HEK293T (cell line): ENCODE results near the gene SLC25A39.

ENCODE experiments used
- CTCF ChIA-PET: fragments of 350-600 bp; formaldehyde crosslinking; extraction: SDS; loops from one replicate; lab custom pipeline; 2021; ENCODE audit warnings: antibody characterized with exemption, inconsistent platforms; lab: Yijun Ruan, JAX
- POLR2A ChIA-PET: fragments of 350-600 bp; formaldehyde crosslinking; extraction: SDS; loops from one replicate; lab custom pipeline; 2020; ENCODE audit warnings: antibody characterized with exemption, inconsistent platforms; lab: Yijun Ruan, JAX
- DNase-seq: peaks from one replicate; pipeline ENCODE4 v3.0.0; 2012; ENCODE audit warnings: mixed read lengths; ENCODE audit errors: extremely low spot score
- ARNT ChIP-seq: fragments of 450-650 bp; IDR thresholded peaks from 2 replicates; pipeline ENCODE4 v1.6.1; 2017; ENCODE audit warnings: mild to moderate bottlenecking
- BHLHE40 ChIP-seq: fragments of 450-650 bp; IDR thresholded peaks from 2 replicates; pipeline ENCODE4 v1.6.1; 2016; ENCODE audit warnings: mild to moderate bottlenecking, moderate library complexity, borderline replicate concordance
- CTBP1 ChIP-seq: fragments of 450-650 bp; IDR thresholded peaks from 2 replicates; pipeline ENCODE4 v1.6.1; 2016; ENCODE audit warnings: borderline replicate concordance
- ELF4 ChIP-seq: fragments of 450-650 bp; IDR thresholded peaks from 2 replicates; pipeline ENCODE4 v1.6.1; 2017; ENCODE audit warnings: antibody characterized with exemption
- FOXA1 ChIP-seq: fragments of 450-650 bp; IDR thresholded peaks from 2 replicates; pipeline ENCODE4 v1.6.1; 2016; ENCODE audit warnings: mild to moderate bottlenecking
- FOXK2 ChIP-seq: fragments of 450-650 bp; IDR thresholded peaks from 2 replicates; pipeline ENCODE4 v1.6.1; 2016; ENCODE audit warnings: mild to moderate bottlenecking
- FOXM1 ChIP-seq: fragments of 450-650 bp; IDR thresholded peaks from 2 replicates; pipeline ENCODE4 v1.6.1; 2017; ENCODE audit warnings: mild to moderate bottlenecking, borderline replicate concordance
- HDGF ChIP-seq: fragments of 450-650 bp; IDR thresholded peaks from 2 replicates; pipeline ENCODE4 v1.6.1; 2017; ENCODE audit warnings: antibody characterized with exemption, borderline replicate concordance
- L3MBTL2 ChIP-seq: fragments of 450-650 bp; conservative IDR thresholded peaks from 2 replicates; pipeline ENCODE4 v1.6.1; 2016; ENCODE audit warnings: mild to moderate bottlenecking
- LEF1 ChIP-seq: fragments of 450-650 bp; IDR thresholded peaks from 2 replicates; pipeline ENCODE4 v1.6.1; 2017; ENCODE audit warnings: mild to moderate bottlenecking, borderline replicate concordance
- NFRKB ChIP-seq: fragments of 450-650 bp; IDR thresholded peaks from 2 replicates; pipeline ENCODE4 v1.6.1; 2016; ENCODE audit warnings: mild to moderate bottlenecking, moderate library complexity
- SP1 ChIP-seq: fragments of 450-650 bp; IDR thresholded peaks from 2 replicates; pipeline ENCODE4 v1.6.1; 2017
- SUZ12 ChIP-seq: fragments of 450-650 bp; IDR thresholded peaks from 2 replicates; pipeline ENCODE4 v1.6.1; 2016; ENCODE audit warnings: mild to moderate bottlenecking
- TARDBP ChIP-seq: fragments of 450-650 bp; IDR thresholded peaks from 2 replicates; pipeline ENCODE4 v1.6.1; 2016
- ZNF384 ChIP-seq: fragments of 450-650 bp; IDR thresholded peaks from 2 replicates; pipeline ENCODE4 v1.6.1; 2016
- TF ChIP-seq, protein P1 (sequence below): fragments of 450-650 bp; IDR thresholded peaks from 2 replicates; pipeline ENCODE4 v1.6.1; 2016

Gene SLC25A39

DNA sequence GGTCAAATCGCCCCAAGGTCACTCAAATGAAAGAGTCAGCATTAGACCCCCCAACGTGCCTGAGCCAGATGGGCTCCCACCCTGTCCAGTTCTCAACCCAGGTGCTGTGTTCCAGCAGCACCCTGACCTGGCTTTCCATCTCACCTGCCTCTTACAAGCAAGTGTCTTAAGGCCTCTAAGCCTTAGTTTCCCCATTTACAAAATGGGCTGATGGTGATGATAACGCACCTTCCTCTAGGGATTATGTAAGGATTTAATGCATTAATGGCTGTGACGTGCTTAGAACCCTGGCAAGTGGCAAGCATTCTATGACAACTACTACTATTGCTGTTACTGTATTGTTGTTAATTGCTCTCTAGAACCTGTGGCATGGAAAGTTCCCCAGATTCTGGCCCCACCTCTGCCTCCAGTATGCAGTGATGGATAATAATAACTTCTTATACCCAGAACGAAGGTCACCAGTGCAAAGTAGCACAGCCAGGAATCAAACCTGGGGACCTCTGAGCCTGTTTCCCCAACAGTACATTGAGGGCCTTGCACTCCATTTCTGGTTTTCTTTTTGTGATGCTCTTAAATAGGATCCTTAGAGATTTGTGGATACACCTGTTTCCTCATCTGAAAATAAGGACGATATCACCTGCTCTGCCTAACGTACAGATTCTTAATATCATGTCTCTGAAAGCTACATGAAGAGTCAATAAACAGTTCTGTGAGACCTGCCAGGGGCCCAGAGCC lies 3.3 kb upstream of the SLC25A39 start:
- ChIA-PET CTCF (interaction anchor here (0.6 to 1.2 kb wide), 3 partner anchors 12 to 117 kb away, joined by 3 to 5 read pairs (median 3); no protein-coding TSS in a partner anchor), POLR2A (interaction anchor here (0.9 to 1.1 kb wide), 3 partner anchors 108 to 195 kb away, joined by 3 to 4 read pairs (median 4); partner anchors contain the start of gene UBTF)
- no peak for TF ChIP-seq SP1
- no peak for TF ChIP-seq NFRKB
- no peak for TF ChIP-seq L3MBTL2
- DNase-seq: no peak

DNA sequence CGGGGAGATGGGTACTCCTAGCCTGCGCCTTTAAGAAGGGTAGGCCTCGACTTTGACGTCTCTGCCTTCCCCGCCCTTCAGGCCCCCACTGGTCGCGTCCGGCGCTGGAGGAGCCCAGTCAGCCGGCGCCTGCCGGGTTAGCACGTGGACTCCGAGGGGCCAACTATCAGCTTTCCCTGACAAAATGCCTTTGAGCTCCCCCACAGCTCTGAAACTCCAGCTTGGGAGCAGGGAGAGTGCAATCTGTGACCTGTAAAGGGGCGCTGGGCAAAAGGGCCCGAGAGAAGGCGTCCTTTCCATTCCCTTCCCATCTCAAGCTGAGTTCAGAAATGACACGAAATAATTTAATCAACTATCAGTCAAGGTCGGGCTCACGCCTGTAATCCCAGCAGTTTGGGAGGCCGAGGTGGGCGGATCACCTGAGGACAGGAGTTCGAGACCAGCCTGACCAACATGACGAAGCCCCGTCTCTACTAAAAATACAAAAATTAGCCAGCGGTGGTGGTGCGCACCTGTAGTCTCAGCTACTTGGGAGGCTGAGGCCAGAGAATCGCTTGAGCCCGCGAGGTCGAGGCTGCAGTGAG lies 2.3 kb upstream of the SLC25A39 start:
- TF ChIP-seq ZNF384 (no peak), L3MBTL2 (peak; percentile 89), HDGF (no peak), SUZ12 (no peak), ELF4 (no peak), BHLHE40 (no peak), FOXA1 (no peak), SP1 (no peak), LEF1 (no peak), CTBP1 (no peak), TARDBP (no peak), FOXK2 (no peak), NFRKB (no peak), FOXM1 (peak; percentile 94), ARNT (no peak)
- TF ChIP-seq, protein P1, sequence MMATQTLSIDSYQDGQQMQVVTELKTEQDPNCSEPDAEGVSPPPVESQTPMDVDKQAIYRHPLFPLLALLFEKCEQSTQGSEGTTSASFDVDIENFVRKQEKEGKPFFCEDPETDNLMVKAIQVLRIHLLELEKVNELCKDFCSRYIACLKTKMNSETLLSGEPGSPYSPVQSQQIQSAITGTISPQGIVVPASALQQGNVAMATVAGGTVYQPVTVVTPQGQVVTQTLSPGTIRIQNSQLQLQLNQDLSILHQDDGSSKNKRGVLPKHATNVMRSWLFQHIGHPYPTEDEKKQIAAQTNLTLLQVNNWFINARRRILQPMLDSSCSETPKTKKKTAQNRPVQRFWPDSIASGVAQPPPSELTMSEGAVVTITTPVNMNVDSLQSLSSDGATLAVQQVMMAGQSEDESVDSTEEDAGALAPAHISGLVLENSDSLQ: no peak
- ChIA-PET POLR2A (interaction anchor here (0.6 to 1.5 kb wide), 11 partner anchors 10 to 203 kb away, joined by 3 to 8 read pairs (median 3); partner anchors contain the start of genes GRN, HDAC5 and TMUB2), CTCF (interaction anchor here (0.6 to 1.2 kb wide), 6 partner anchors 17 to 117 kb away, joined by 3 to 4 read pairs (median 4); partner anchors contain the start of gene GRN)

DNA sequence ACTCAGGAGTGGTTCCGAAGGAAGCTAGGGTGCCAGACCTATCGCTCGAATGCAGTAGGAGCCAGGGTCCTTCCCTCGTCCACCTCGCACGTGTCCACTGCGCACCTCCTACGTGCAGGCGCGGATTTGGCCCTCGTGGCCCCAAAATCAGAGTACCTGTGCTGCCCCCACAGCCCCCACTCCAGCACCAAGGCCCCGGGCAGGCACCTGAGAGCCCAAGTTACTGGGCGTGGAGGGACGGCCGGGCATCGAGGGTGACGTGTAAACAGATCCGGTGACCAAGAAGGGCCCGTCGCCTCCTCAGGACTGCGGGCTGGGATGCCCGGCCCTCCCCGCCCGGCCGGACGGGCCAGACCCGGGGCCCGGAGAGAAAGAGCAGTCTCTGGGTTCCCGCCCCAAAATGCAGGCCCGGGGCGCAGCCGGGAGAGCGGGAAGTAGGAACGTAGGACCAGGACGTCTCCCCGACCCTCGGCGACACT lies 492 bp downstream of the SLC25A39 start:
- no peak for DNase-seq
- ChIA-PET POLR2A (interaction anchor here (1.0 to 2.0 kb wide), 6 partner anchors 23 to 201 kb away, joined by 3 to 11 read pairs (median 4); partner anchors contain the start of genes HDAC5, TMUB2 and UBTF), CTCF (interaction anchor here (1.1 kb wide), 1 partner anchor 39 kb away, joined by 3 read pairs; the partner anchor contains the start of gene FAM171A2)
- TF ChIP-seq ELF4 (no peak), L3MBTL2 (peak; percentile 85)

More for the DNA sequence above, 2.3 kb upstream of the SLC25A39 start:
- peak; percentile 90 for DNase-seq

DNA sequence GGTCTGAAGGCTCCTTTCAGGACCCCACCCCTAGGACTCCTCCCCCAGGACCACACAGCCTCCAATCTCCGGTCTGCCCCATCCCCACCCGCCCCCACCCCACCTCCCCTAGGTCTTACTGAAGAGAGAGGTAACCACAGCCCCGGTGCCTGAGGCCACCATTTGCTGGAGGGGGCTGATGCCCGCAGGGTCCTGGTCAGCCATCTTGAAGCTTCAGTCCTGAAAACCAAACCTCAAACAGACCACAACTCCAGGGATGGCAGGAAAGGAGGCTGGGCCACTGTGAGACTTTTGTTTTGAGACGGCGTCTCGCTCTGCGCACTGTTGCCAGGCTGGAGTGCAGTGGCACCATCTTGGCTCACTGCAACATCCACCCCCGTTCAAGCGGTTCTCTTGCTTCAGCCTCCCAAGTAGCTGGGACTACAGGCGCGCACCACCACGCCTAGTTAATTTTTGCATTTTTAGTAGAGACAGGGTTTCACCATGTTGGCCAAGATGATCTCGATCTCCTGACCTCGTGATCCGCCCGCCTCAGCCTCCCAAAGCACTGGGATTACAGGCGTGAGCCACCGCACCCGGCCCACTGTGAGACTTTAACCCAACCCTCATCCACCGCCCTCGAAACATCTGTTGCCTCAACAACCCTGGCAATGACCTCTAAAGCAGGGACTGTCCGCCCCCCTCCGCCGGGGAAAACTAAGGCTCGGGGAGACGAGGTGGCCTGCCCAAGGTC lies 1.1 kb downstream of the SLC25A39 start:
- ChIA-PET POLR2A (interaction anchor here (1.5 to 2.0 kb wide), 2 partner anchors 102 to 114 kb away, joined by 5 to 11 read pairs; no protein-coding TSS in a partner anchor), CTCF (interaction anchor here (1.1 kb wide), 1 partner anchor 40 kb away, joined by 3 read pairs; the partner anchor contains the start of gene FAM171A2)
- no peak for DNase-seq
- TF ChIP-seq FOXK2 (no peak), SUZ12 (no peak), ARNT (no peak), LEF1 (no peak), FOXA1 (no peak), NFRKB (no peak), BHLHE40 (no peak), HDGF (no peak), ELF4 (no peak), ZNF384 (no peak), TARDBP (no peak), SP1 (no peak), FOXM1 (no peak), L3MBTL2 (no peak), CTBP1 (no peak)
- TF ChIP-seq, protein P1: no peak

DNA sequence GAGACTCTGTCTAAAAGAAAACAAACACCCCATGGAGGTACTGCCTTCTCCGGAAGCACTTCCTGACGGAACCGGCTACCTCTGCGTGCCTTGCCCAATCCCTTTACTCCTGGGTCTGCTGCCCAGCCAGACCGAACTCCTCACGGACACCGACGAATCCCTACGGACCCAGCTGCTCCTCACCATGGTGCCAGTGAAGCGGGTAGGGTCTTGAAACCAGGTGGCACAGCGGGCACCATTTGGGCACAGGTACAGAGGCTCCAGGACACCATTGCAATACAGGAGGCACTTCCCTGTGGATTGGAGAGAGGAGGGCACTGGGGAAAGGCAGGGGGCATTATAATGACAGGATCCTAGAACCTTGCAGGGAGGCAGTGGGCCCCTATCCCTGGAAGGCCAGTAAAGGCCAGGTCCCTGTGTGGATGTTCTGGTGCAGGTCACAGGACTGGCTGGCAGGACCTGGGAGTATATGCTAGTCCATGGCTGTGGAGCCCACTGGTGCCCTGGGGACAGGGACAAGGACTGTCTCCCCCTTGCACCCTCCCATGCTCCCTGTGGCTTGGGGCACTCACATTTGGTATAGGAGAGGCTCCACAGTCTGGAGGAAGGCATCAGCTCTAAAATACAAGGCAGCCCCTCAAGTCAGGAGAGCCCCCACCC lies 2.3 kb downstream of the SLC25A39 start:
- ChIA-PET POLR2A (interaction anchor here (0.7 kb wide), 1 partner anchor 123 kb away, joined by 3 read pairs; the partner anchor contains the start of gene ATXN7L3), CTCF (interaction anchor here (0.6 kb wide), 1 partner anchor 24 kb away, joined by 3 read pairs; no protein-coding TSS in a partner anchor)
- no peak for DNase-seq
- TF ChIP-seq SUZ12: no peak
- TF ChIP-seq, protein P1: no peak
- TF ChIP-seq HDGF: no peak
- TF ChIP-seq SP1: no peak
- no peak for TF ChIP-seq LEF1
- no peak for TF ChIP-seq NFRKB
- TF ChIP-seq ELF4: no peak
- TF ChIP-seq FOXA1: no peak
- no peak for TF ChIP-seq BHLHE40
- TF ChIP-seq FOXK2: no peak
- TF ChIP-seq ARNT: no peak
- no peak for TF ChIP-seq CTBP1
- TF ChIP-seq TARDBP: no peak
- no peak for TF ChIP-seq FOXM1
- TF ChIP-seq L3MBTL2: no peak
